Kidney epithelial cell (primary cell): Measurements from ENCODE around the gene TTLL11. TPM values are rescaled to one million over a fixed set of nuclear protein-coding genes. Genes with fewer than 3 reads are reported as not detected.

Source experiments
- DNase-seq: peaks from one replicate; pipeline ENCODE4 v3.0.0-alpha.2; 2010; ENCODE audit warnings: low read depth
- H3K27me3 ChIP-seq: 2 replicates; pipeline ENCODE4 v1.6.0; 2011; ENCODE audit warnings: low read length; ENCODE audit not compliant: control insufficient read depth, insufficient read depth
- H3K36me3 ChIP-seq: 2 replicates; pipeline ENCODE4 v1.5.1; 2011; ENCODE audit warnings: low read length; ENCODE audit not compliant: control insufficient read depth, insufficient read depth
- H3K4me3 ChIP-seq: 2 replicates; pipeline ENCODE4 v1.5.1; 2011; ENCODE audit warnings: low read depth, mild to moderate bottlenecking, control low read depth, low read length
- CTCF ChIP-seq: IDR thresholded peaks from 2 replicates; pipeline ENCODE4 v1.5.1; 2011; ENCODE audit warnings: mild to moderate bottlenecking, moderate library complexity, low read length, control low read depth, inconsistent platforms; ENCODE audit not compliant: insufficient read depth, poor library complexity, severe bottlenecking
- total RNA-seq: library from RNA; depleted of rRNA; stranded (reverse); fragments of >200 nt; gene quantifications from 2 replicates; pipeline ENCODE4 v1.2.3, GENCODE V29; 2015

The TTLL11 gene
- total RNA-seq, 1 donor from 2014 or later: 4.2 TPM

- no peak for TF ChIP-seq CTCF
These were observed 274.2 kb downstream of the TTLL11 start for GRCh38 chr9:121818841-121819427.

GRCh38 chr9:121818016-121818661 lies 275.0 kb downstream of the TTLL11 start:
- Histone ChIP-seq H3K4me3 (no peak overlapping the region), H3K27me3 (peaks cover 13% of the 10 kb centered on the region), H3K36me3 (no peaks in the 10 kb centered on the region)
- no peak for TF ChIP-seq CTCF
- DNase-seq: no peak

More at GRCh38 chr9:121818841-121819427, 274.2 kb downstream of the TTLL11 start:
- H3K36me3 ChIP-seq: no peaks in the 10 kb centered on the region
- DNase-seq: no peak
- H3K4me3 ChIP-seq: no peak overlapping the region
- H3K27me3 ChIP-seq: peaks cover 13% of the 10 kb centered on the region

GRCh38 chr9:121817476-121817875 lies 275.6 kb downstream of the TTLL11 start:
- H3K36me3 ChIP-seq: no peaks in the 10 kb centered on the region
- DNase-seq: no peak
- TF ChIP-seq CTCF: no peak
- no peak overlapping the region for H3K4me3 ChIP-seq
- peaks cover 13% of the 10 kb centered on the region for H3K27me3 ChIP-seq

GRCh38 chr9:121816845-121817450 lies 276.2 kb downstream of the TTLL11 start:
- TF ChIP-seq CTCF: no peak

GRCh38 chr9:121816449-121816817 lies 276.7 kb downstream of the TTLL11 start:
- Histone ChIP-seq H3K36me3 (no peaks in the 10 kb centered on the region), H3K27me3 (peaks cover 15% of the 10 kb centered on the region), H3K4me3 (no peak overlapping the region)
- DNase-seq: no peak
- TF ChIP-seq CTCF: no peak

More at GRCh38 chr9:121816845-121817450, 276.2 kb downstream of the TTLL11 start:
- peaks cover 15% of the 10 kb centered on the region for H3K27me3 ChIP-seq
- H3K4me3 ChIP-seq: no peak overlapping the region
- no peak for DNase-seq
- no peaks in the 10 kb centered on the region for H3K36me3 ChIP-seq
